SK-N-MC (cell line): ENCODE data around the gene CKLF.

Experiments used
- EZH2 ChIP-seq: fragments of 200-600 bp; sonication (generic); IDR thresholded peaks from one replicate; pipeline ENCODE4 v1.6.1; 2017; ENCODE audit warnings: antibody characterized with exemption
- FOXP2 ChIP-seq: optimal IDR thresholded peaks from 2 replicates; pipeline ENCODE3; 2011; ENCODE audit warnings: mild to moderate bottlenecking, moderate library complexity; ENCODE audit not compliant: insufficient read depth; ENCODE audit errors: extremely low read length, control extremely low read depth
- POLR2AphosphoS5 ChIP-seq: IDR thresholded peaks from 2 replicates; pipeline ENCODE4 v1.6.1; 2012; ENCODE audit warnings: mild to moderate bottlenecking, low read depth, low read length, borderline replicate concordance

GRCh38 chr16:66605177-66605978, 53.0 kb downstream of the CKLF start:
- TF ChIP-seq POLR2AphosphoS5 (no peak), EZH2 (no peak), FOXP2 (no peak)
